NCI-H2196 (cell line): Measurements from ENCODE around the gene IP6K2.

Experiments used
- DNase-seq: peaks from one replicate; lab custom pipeline; 2025; ENCODE audit not compliant: unreplicated experiment; lab: John Stamatoyannopoulos, UW

Gene IP6K2

GRCh38 chr3:48674505-48674904 lies 42.5 kb downstream of the IP6K2 start:
- no peak for DNase-seq

- no peak for DNase-seq
These were observed 44.5 kb downstream of the IP6K2 start for GRCh38 chr3:48672522-48672921.

GRCh38 chr3:48664929-48665328 lies 52.1 kb downstream of the IP6K2 start:
- no peak for DNase-seq

GRCh38 chr3:48664313-48664644 lies 52.7 kb downstream of the IP6K2 start:
- DNase-seq, result no peak

- DNase-seq, result peak; percentile 92
These were observed 53.3 kb downstream of the IP6K2 start for GRCh38 chr3:48663489-48664312.

GRCh38 chr3:48662753-48663488 lies 54.1 kb downstream of the IP6K2 start, which contains the start of gene CELSR3:
TSS of gene CELSR3 (minus strand) at chr3:48662886. CDS start at chr3:48662634, 252 bp downstream.
- DNase-seq, result peak; percentile 75

- DNase-seq, result no peak
These were observed 54.8 kb downstream of the IP6K2 start for GRCh38 chr3:48662145-48662752.

GRCh38 chr3:48661501-48662144 lies 55.4 kb downstream of the IP6K2 start:
- DNase-seq, result no peak

GRCh38 chr3:48660800-48661400 lies 56.1 kb downstream of the IP6K2 start:
- no peak for DNase-seq

- no peak for DNase-seq
These were observed 60.2 kb downstream of the IP6K2 start for GRCh38 chr3:48656841-48657281.

GRCh38 chr3:48656061-48656840 lies 60.8 kb downstream of the IP6K2 start:
- DNase-seq, result no peak

- no peak for DNase-seq
These were observed 61.4 kb downstream of the IP6K2 start for GRCh38 chr3:48655606-48656005.

- DNase-seq, result no peak
These were observed 62.0 kb downstream of the IP6K2 start for GRCh38 chr3:48655063-48655462.

- DNase-seq, result no peak
These were observed 63.9 kb downstream of the IP6K2 start for GRCh38 chr3:48652923-48653715.

GRCh38 chr3:48651771-48652170 lies 65.2 kb downstream of the IP6K2 start:
- no peak for DNase-seq

- DNase-seq, result no peak
These were observed 66.3 kb downstream of the IP6K2 start for GRCh38 chr3:48650723-48651122.

- DNase-seq, result no peak
These were observed 68.7 kb downstream of the IP6K2 start for GRCh38 chr3:48648188-48648850.

GRCh38 chr3:48647714-48648113 lies 69.3 kb downstream of the IP6K2 start:
- no peak for DNase-seq
